ENCODE measurements around the gene LIMA1.
"Not testable (repeated sequence)": the region's sequence is repeated elsewhere in the genome, so short reads cannot be mapped to it uniquely, and the experiment has no call there.

Gene LIMA1

DNA sequence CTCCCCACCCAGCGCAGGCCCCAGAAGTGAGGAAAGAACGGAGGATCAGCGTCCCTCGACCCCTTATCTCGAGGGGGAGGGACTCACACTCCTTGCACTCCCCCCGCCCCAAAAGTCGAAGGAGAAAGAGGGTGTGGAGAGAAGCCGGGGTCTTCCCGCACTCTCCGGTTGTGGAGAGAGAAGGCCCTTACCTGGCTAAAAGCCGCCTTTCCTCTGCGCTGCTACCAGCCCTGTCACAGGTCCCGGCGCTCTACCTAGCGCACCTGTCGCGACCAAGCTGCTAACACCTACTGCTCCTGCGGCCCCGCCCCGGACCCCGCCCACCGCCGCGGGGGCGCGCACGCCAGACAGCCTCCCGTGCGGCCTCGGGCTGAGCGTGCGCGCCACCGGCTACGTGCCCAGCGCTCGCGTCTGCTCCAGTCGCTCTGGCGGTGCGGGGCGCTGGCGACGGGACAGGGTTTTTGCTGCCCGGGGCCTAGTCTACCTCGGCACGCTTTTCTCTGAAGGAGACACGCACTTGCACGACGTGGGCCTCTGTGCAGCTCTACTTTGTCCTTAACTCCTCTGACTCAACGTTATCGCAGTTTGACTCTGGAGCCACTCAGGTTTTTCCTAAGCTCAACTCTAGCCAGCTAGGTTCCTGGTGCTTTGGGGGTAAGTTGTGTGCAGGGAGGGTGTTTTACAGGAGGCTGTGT is at the start of gene LIMA1:
TSS of gene LIMA1 (minus strand) at position 292 of the 695 bp plus-strand sequence. CDS start 34,769 bp downstream, outside the sequence.
- DNase-seq (ENCODE audit: low read depth): peak; percentile 43

DNA sequence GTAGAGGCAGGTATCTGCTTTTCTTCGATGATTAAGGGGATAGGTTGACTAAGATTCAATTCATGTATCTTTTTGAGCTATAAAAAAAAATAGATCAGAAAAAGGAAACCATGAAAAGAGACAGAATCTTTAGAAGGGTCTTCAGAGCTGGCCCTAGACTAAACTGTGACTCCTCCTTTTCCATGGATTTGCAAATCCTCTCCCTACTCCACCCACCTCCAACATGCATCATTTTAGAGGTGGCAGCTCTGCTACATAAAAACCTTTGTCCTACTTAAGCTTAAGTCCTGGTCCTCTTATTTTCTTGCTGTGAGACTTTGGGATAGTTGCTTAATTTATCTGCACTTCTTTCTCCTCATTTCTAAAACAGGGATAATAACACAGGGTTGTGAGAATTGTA is 48.4 kb upstream of the LIMA1 start:
- DNase-seq (ENCODE audit: low read depth): no peak

DNA sequence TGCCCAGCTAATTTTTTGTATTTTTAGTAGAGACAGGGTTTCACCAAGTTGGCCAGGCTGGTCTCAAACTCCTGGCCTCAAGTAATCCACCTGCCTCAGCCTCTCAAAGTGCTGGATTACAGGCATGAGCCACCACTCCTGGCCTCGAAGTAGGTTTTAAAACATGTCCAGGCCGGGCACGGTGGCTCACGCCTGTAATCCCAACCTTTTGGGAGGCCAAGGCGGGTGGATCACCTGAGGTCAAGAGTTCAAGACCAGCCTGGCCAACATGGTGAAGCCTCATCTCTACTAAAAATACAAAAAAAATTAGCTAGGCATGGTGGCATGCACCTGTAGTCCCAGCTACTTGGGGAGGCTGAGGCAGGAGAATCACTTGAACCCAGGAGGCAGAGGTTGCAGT is 45.3 kb upstream of the LIMA1 start:
- DNase-seq (ENCODE audit: low read depth): not testable (repeated sequence)

DNA sequence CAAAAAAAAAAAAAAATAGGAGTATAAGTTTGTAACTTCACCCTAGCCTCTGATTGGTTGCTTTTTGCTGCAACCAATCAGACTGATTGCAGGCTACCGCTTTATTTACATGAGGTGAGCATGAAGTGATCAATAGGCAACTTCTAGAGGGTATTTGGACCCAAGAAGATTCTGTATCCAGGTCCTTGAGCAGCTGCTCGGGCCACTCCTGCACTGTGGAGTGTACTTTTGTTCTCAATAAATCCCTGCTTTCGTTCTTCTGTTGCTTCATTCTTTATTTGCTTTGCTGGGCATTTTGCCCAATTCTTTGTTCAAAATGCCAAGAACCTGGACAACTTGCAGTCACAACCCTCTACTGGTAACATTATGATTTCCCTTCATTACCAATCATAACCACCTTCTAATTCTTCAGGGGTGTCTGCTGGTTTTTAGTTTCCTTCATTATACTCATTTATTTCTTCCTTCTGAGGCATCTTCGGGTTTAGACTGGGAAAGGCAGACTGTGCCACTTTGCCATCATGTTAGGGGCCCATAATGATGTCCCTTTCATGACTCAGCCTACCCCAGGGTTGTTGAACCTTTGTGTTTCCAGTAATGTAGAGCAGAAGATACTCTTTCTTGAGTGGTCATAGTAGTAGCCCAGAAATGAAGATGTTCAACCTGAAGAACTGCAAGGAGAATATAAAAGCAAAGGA is 43.4 kb upstream of the LIMA1 start:
- peak; percentile 53 for DNase-seq (ENCODE audit: low read depth)

DNA sequence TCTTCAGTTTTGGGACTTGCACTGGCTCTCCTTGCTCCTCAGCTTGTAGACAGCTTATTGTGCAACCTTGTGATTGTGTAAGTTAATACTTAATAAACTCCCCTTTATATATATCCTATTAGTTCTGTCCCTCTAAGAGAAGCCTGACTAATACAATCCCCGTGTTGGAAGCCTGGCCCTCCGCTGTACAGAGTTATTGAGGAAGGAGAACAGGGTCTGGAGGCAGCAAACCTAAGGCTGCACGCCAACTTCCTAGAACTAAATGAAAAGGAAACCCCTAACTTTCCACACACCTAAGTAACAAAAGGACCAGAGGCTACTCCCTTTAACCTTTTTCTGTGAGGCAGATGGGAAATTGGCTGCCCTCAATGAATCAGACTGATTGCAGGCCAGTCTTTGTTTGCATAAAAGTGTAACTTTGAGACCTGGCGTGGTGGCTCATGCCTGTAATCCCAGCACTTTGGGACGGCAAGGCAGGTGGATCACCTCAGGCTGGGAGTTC is 42.6 kb upstream of the LIMA1 start:
- no peak for DNase-seq (ENCODE audit: low read depth)

DNA sequence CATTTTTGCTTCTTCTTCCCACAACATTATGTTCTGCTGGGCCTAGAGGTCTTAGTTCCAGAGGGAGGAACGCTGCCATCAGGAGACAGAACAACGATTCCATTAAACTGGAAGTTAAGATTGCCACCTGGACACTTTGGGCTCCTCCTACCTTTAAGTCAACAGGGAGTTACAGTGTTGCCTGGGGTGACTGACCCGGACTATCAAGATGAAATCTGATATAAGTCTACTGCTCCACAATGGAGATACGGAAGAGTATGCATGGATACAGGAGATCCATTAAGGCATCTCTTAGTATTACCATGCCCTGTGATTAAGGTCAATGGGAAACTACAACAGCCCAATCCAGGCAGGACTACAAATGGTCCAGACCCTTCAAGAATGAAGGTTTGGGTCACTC is 41.5 kb upstream of the LIMA1 start:
- DNase-seq (ENCODE audit: low read depth): not testable (repeated sequence)

DNA sequence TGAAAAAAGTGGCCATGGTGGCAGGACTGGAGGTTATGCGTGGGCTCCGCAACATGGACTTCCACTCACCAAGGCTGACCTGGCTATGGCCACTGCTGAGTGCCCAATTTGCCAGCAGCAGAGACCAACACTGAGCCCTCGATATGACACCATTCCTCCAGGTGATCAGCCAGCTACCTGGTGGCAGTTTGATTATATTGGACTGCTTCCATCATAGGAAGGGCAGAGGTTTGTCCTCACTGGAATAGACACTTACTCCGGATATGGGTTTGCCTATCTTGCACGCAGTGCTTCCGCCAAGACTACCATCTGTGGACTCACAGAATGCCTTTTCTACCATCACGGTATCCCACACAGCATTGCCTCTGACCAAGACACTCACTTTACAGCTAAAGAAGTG is 40.8 kb upstream of the LIMA1 start:
- not testable (repeated sequence) for DNase-seq (ENCODE audit: low read depth)

DNA sequence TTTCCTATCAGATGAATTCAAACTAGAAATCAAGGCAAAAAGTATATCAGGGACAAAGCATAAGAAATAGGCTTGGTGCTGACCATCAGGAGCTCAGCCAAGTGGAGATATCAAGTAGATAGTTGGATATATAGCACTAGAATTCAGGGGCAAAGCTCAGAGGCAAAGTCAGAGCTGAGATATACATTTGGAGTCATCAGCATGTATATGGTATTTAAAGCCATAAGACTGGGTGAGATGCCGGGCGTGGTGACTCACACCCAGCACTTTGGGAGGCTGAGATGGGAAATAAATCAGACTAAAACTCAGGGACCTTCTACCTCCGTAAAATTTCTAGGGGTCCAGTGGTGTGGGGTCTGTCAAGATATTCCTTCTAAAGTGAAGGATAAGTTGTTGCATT is 38.9 kb upstream of the LIMA1 start:
- no peak for DNase-seq (ENCODE audit: low read depth)

DNA sequence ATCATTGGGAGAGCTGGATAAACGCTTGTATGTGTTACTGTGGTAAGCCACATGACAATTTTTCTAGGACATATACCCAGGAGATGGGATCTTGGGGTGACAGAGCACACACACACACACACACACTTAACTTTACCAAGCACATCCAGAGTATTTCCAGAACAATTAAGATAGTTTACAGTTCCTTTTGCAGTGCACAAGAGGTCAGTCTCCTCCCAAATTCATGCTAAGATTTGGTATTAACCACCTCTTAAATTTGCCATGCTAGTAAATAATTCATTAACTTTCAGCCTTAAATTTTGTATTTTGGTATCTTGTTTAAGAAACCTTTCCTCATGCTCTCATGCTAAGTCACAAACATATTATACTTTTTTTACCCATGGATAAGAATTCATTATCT is 33.9 kb upstream of the LIMA1 start:
- DNase-seq (ENCODE audit: low read depth): no peak

DNA sequence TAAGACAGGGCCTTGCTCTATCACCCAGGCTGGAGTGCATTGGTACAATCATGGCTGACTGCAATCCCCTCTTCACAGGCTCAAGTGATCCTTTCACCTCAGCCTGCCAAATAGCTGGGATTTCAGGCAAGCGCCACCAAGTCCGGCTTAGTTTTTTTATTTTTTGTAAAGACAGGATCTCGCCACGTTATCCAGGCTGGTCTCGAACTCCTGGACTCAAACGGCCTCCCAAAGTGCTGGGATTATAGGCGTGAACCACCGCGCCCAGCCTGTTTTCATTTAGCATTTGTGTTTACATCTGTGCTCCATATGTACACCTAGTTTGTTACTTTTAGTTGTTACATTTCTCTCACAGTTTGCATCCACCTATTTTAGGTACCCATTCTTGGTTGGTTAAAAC is 32.5 kb upstream of the LIMA1 start:
- DNase-seq (ENCODE audit: low read depth): no peak

DNA sequence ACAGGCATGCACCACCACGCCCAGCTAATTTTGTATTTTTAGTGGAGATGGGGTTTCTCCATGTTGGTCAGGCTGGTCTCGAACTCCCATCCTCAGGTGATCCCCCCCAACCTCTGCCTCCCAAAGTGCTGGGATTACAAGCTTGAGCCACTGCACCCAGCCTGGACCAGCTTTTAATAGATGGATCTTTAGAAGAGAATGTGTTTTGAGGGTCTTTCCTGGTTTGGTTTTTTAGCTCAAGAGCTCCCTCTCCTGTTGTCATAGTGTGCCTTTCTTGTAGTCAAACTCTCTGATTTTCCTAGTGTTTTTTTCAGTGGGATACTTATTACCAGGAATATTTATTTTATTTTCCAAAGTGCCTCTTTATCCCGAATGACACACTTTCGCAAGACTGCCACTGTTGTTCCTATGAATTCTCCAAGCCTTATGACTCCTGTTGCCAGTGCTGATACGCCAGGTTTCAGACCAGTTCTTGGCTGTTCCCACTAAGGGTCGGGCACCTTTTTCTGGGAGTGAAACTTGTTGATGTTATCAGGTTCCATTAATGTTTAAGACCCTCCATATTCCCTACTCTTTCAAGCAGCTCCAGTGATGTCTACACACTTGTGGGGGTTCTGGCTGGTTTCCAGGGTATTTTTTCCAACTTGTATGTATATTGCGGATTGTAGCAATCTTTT is 31.5 kb upstream of the LIMA1 start:
- DNase-seq (ENCODE audit: low read depth): peak; percentile 57

DNA sequence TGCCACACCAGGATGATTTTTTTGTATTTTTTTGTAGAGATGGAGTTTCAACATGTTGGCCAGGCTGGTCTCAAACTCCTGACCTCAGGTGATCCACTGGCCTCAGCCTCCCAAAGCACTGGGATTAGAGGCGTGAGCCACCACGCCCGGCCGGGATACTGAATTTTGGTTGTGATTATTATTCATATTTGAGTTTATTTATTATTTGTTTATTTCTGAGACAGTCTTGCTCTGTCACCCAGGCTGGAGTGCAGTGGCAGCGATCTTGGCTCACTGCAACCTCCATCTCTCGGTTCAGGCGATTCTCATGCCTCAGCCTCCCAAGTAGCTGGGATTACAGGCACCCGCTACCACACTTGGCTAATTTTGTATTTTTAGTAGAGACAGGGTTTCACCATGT is 30.7 kb upstream of the LIMA1 start:
- DNase-seq (ENCODE audit: low read depth): not testable (repeated sequence)

DNA sequence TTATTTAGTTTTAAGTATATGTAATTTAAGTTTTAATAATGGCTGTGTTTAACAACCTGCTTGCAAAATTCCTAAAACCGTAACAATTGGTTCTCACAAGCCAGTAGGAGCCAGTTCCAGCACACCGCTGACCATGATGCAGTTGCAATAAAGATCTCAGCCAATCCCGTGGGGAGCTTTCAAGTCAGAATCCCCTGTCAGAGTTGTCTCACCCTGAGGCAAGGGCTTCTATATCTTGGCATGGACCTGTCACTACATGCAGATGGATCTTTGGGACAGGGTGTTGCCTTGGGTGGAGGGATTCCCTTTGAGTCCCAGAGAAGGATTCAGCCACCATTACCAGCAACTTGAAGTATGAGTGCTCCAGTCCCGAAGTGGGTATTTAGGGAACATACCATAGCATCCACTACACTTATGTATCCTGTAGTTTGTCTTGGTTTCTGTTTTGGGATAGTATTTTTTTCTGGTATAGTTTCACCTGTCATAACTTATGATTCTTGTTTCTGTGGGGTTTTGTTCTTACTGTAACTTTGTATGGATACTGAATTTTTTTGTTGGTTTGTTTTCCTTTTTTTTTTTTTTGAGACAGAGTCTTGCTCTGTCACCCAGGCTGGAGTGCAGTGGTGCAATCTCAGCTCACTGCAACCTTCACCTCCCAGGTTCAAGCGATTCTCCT is 30.1 kb upstream of the LIMA1 start:
- DNase-seq (ENCODE audit: low read depth): no peak

DNA sequence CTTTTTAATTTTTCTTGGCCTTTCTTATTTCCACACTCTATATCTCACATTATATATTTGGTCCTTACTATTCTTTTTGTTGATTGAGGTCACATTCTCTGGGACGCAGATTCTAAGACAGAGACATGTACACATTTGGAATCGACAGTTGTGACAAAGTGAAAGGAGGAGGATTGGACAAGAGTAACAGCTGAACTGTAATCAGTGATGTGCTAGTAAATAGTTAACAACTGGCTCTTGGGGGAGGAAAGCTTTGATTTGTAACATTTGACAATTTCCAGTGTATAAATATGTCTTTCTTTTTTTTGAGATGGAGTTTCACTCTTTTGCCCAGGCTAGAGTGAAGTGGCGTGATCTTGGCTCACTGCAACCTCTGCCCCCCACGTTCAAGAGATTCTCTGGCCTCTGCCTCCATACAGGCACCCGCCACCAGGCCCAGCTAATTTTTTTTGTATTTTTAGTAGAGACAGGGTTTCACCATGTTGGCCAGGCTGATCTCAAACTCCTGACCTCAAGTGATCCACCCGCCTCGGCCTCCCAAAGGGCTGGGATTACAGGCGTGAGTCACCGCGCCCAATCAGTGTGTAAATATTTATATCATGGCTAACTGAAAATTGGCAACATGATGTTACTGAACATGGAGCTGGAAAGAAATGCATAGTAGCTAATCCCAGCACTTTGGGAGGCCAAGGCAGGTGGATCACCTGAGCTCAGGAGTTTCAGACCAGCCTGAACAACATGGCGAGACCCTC is 28.7 kb upstream of the LIMA1 start:
- peak; percentile 50 for DNase-seq (ENCODE audit: low read depth)

DNA sequence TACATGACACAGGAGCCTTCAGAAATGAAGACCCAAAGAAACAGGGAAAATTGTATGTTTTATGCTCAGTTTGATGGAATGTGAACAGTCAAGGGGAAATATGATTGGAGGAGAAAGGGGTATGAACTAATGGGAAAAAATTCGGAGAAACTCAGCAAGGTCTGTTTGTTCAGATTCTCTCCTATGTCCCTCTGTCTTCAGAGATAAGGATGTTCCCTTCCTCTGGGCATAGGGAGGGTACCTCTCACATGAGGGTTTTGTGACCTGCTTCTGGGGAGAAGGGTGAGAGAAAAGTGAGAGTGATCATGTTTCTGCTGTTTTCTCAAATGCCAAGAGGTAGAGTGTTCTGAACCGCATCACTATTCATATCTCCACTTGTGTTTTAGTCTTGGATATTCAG is 26.6 kb upstream of the LIMA1 start:
- DNase-seq (ENCODE audit: low read depth): no peak

DNA sequence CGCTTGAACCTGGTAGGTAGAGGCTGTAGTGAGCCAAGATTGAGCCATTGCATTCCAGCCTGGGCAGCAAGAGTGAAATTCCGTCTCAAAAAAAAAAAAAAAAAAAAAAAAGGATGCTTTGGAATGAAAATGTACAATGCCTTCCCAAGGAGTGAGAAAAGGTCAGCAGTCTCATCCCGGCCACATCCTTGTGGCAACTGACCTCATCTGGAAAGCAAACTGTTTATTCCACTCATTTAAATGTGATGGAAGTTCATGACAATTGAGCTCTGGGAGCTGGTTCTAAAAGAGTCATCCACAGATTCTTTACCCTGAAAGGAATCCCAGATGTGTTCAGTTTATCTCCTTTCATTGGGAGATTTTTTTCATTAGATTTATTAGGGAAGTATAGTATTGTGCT is 19.4 kb upstream of the LIMA1 start:
- DNase-seq (ENCODE audit: low read depth): no peak

DNA sequence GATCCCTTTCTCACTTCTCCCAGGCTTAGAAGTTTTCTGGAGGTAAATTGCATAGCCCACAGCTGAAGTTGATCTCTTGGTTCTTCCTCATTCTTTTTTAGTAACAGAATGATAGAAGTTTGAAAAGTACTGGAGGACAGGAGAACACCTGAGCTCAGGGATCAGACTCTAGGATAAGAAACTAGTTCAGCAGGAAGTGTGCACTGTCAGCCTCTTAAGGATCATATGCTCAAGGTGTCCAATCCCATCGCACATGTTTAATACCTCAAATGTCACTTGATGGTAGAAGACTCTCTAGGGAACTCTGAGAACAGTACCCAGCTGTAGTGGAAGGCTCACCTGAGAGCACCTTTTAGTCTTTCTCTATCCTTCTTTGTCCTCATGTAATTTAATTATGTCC is 14.7 kb upstream of the LIMA1 start:
- DNase-seq (ENCODE audit: low read depth): no peak

DNA sequence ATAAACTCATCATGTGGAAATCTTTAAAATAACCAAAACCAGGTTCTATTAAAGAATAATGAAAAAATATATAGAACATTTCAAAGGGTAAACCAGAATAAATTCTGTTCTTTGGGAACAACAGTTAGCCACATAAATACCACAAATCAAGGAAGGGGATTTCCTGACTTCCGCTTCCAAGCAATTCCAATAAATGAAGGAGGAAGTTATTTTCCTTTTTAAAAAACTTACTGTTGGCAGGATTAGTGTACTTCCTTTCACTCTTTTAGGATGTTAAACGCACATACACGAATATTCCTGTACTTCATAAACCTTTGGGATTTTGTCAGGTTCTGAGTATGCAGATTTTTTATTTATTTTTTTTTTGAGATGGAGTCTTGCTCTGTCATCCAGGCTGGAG is 13.7 kb upstream of the LIMA1 start:
- no peak for DNase-seq (ENCODE audit: low read depth)

DNA sequence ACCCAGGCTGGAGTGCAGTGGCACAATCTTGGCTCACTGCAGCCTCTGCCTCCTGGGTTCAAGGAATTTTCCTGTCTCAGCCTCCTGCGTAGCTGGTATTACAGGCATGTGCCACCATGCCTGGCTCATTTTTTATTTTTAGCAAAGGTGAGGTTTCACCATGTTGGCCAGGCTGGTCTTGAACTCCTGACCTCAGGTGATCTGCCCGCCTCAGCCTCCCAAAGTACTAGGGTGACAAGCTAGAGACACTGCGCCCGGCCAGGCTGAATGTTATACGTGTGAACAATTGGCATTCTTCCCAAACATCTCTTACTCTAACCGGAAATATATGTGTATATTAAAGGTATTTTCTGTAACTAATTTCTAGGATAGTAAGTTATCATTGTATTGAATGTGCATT is 13.2 kb upstream of the LIMA1 start:
- DNase-seq (ENCODE audit: low read depth): no peak

DNA sequence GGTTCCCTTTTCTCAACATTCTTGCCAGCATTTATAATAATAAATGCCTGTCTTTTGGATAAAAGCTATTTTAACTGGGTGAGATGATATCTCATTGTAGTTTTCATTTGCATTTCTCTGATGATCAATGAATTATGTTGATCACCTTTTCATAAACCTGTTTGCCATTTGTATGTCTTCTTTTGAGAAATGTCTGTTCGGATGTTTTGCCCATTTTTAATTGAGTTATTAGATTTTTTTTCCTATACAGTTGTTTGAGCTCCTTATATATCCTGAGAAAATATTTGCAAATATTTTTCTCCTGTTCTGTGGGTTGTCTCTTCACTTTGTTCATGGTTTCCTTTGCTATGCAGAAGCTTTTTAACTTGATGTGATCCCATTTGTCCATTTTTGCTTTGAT is 8.1 kb upstream of the LIMA1 start:
- no peak for DNase-seq (ENCODE audit: low read depth)

DNA sequence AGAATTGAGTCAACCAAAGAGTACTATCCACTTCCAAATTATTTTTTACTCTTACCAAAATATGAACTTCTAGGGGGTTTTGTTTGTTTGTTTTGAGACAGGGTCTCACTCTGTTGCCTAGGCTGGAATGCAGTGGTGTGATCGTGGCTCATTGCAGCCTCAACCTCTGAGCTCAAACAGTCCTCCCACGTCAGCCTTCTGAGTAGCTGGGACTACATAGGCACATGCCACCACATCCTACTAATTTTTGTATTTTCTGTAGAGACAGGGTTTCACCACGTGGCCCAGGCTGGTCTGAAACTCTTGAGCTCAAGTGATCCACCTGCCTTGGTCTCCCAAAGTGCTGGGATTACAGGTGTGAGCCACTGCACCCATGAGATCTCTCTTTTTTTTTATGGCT is 7.4 kb upstream of the LIMA1 start:
- not testable (repeated sequence) for DNase-seq (ENCODE audit: low read depth)

DNA sequence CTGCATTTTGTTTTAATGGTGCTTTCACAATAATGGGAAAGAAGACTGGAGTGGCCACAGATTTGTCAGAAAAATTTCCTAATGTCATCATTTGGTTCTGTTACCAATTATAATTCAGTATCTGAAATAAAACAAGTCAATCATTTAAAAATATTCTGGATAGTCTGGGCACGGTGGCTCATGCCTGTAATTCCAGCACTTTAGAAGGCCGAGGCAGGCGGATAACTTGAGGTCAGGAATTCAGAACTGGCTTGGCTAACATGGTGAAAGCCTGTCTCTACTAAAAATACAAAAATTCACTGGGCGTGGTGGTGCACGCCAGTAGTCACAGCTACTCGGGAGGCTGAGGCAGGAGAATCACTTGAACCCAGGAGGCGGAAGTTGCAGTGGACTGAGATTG is 4.0 kb upstream of the LIMA1 start:
- DNase-seq (ENCODE audit: low read depth): no peak

Measured in fibroblast of the conjunctiva (primary cell).